Measurements from ENCODE around the gene TCF3. TPM values are rescaled to one million over a fixed set of nuclear protein-coding genes. Genes with fewer than 3 reads are reported as not detected.
A peak's percentile ranks its signal among the peaks of the same experiment; 100 is the strongest.

TCF3 gene
- polyA plus RNA-seq, 2 donors: 23.1 to 27.1 TPM

GRCh38 chr19:1615156-1615765 lies 37.2 kb downstream of the TCF3 start:
- H3K4me1 ChIP-seq (ENCODE audit: control insufficient read depth in 2 of 2, insufficient read depth in 2 of 2, low read length in 1 of 2): no peaks in the 10 kb centered on the region
- peaks cover 7 to 61% of the 10 kb centered on the region in 2 donors for H3K36me3 ChIP-seq (ENCODE audit: control insufficient read depth in 2 of 2, insufficient read depth in 2 of 2, low read length in 1 of 2)
- WGBS, 2 donors: 91 to 95% methylated on average over 37 to 41 of the region's 41 CpGs
- H3K27me3 ChIP-seq (ENCODE audit: control insufficient read depth in 1 of 2, insufficient read depth in 2 of 2, low read length in 2 of 2): no peaks in the 10 kb centered on the region
- no peak overlapping the region for H3K27ac ChIP-seq (ENCODE audit: low read depth in 2 of 2, low read length in 1 of 2)
- no peak overlapping the region for H3K4me3 ChIP-seq (ENCODE audit: low read depth in 1 of 2, low read length in 2 of 2)
- H3K9me3 ChIP-seq (ENCODE audit: control insufficient read depth in 2 of 2, insufficient read depth in 1 of 2, low read depth in 1 of 2, low read length in 1 of 2): no peaks in the 10 kb centered on the region

GRCh38 chr19:1613808-1614570 lies 38.4 kb downstream of the TCF3 start:
- peaks cover 7 to 55% of the 10 kb centered on the region in 2 donors for H3K36me3 ChIP-seq (ENCODE audit: control insufficient read depth in 2 of 2, insufficient read depth in 2 of 2, low read length in 1 of 2)
- H3K27me3 ChIP-seq (ENCODE audit: control insufficient read depth in 1 of 2, insufficient read depth in 2 of 2, low read length in 2 of 2): no peaks in the 10 kb centered on the region
- no peak overlapping the region for H3K4me3 ChIP-seq (ENCODE audit: low read depth in 1 of 2, low read length in 2 of 2)
- 93% methylated on average over 32 of the region's 32 CpGs for WGBS, 2 donors
- H3K27ac ChIP-seq (ENCODE audit: low read depth in 2 of 2, low read length in 1 of 2): no peak overlapping the region
- H3K9me3 ChIP-seq (ENCODE audit: control insufficient read depth in 2 of 2, insufficient read depth in 1 of 2, low read depth in 1 of 2, low read length in 1 of 2): no peaks in the 10 kb centered on the region
- no peaks in the 10 kb centered on the region for H3K4me1 ChIP-seq (ENCODE audit: control insufficient read depth in 2 of 2, insufficient read depth in 2 of 2, low read length in 1 of 2)

GRCh38 chr19:1613146-1613545 lies 39.3 kb downstream of the TCF3 start:
- peaks cover 7 to 51% of the 10 kb centered on the region in 2 donors for H3K36me3 ChIP-seq (ENCODE audit: control insufficient read depth in 2 of 2, insufficient read depth in 2 of 2, low read length in 1 of 2)
- no peaks in the 10 kb centered on the region for H3K27me3 ChIP-seq (ENCODE audit: control insufficient read depth in 1 of 2, insufficient read depth in 2 of 2, low read length in 2 of 2)
- no peaks in the 10 kb centered on the region for H3K4me1 ChIP-seq (ENCODE audit: control insufficient read depth in 2 of 2, insufficient read depth in 2 of 2, low read length in 1 of 2)
- no peak overlapping the region for H3K27ac ChIP-seq (ENCODE audit: low read depth in 2 of 2, low read length in 1 of 2)
- H3K9me3 ChIP-seq (ENCODE audit: control insufficient read depth in 2 of 2, insufficient read depth in 1 of 2, low read depth in 1 of 2, low read length in 1 of 2): no peaks in the 10 kb centered on the region
- no peak overlapping the region for H3K4me3 ChIP-seq (ENCODE audit: low read depth in 1 of 2, low read length in 2 of 2)
- 80 to 82% methylated on average over 9 of the region's 9 CpGs for WGBS, 2 donors

- WGBS, 2 donors: 93% methylated on average over 39 of the region's 39 CpGs
- Histone ChIP-seq H3K27me3 (ENCODE audit: control insufficient read depth in 1 of 2, insufficient read depth in 2 of 2, low read length in 2 of 2) (no peaks in the 10 kb centered on the region), H3K36me3 (ENCODE audit: control insufficient read depth in 2 of 2, insufficient read depth in 2 of 2, low read length in 1 of 2) (peaks cover 7 to 50% of the 10 kb centered on the region in 2 donors), H3K27ac (ENCODE audit: low read depth in 2 of 2, low read length in 1 of 2) (no peak overlapping the region), H3K9me3 (ENCODE audit: control insufficient read depth in 2 of 2, insufficient read depth in 1 of 2, low read depth in 1 of 2, low read length in 1 of 2) (no peaks in the 10 kb centered on the region), H3K4me3 (ENCODE audit: low read depth in 1 of 2, low read length in 2 of 2) (no peak overlapping the region), H3K4me1 (ENCODE audit: control insufficient read depth in 2 of 2, insufficient read depth in 2 of 2, low read length in 1 of 2) (no peaks in the 10 kb centered on the region)
These were observed 40.0 kb downstream of the TCF3 start for GRCh38 chr19:1612114-1613086.

- Histone ChIP-seq H3K4me1 (ENCODE audit: control insufficient read depth in 2 of 2, insufficient read depth in 2 of 2, low read length in 1 of 2) (peaks cover 0 to under 1% of the 10 kb centered on the region in 2 donors), H3K4me3 (ENCODE audit: low read depth in 1 of 2, low read length in 2 of 2) (no peak overlapping the region), H3K9me3 (ENCODE audit: control insufficient read depth in 2 of 2, insufficient read depth in 1 of 2, low read depth in 1 of 2, low read length in 1 of 2) (no peaks in the 10 kb centered on the region), H3K27me3 (ENCODE audit: control insufficient read depth in 1 of 2, insufficient read depth in 2 of 2, low read length in 2 of 2) (no peaks in the 10 kb centered on the region), H3K27ac (ENCODE audit: low read depth in 2 of 2, low read length in 1 of 2) (no peak overlapping the region), H3K36me3 (ENCODE audit: control insufficient read depth in 2 of 2, insufficient read depth in 2 of 2, low read length in 1 of 2) (peaks cover 7 to 46% of the 10 kb centered on the region in 2 donors)
- WGBS, 2 donors: 90 to 93% methylated on average over 15 of the region's 15 CpGs
These were observed 41.1 kb downstream of the TCF3 start for GRCh38 chr19:1611353-1611752.

GRCh38 chr19:1610579-1610978 lies 41.8 kb downstream of the TCF3 start:
- Histone ChIP-seq H3K27me3 (ENCODE audit: control insufficient read depth in 1 of 2, insufficient read depth in 2 of 2, low read length in 2 of 2) (no peaks in the 10 kb centered on the region), H3K4me1 (ENCODE audit: control insufficient read depth in 2 of 2, insufficient read depth in 2 of 2, low read length in 1 of 2) (peaks cover 0 to 8% of the 10 kb centered on the region in 2 donors), H3K9me3 (ENCODE audit: control insufficient read depth in 2 of 2, insufficient read depth in 1 of 2, low read depth in 1 of 2, low read length in 1 of 2) (no peaks in the 10 kb centered on the region), H3K4me3 (ENCODE audit: low read depth in 1 of 2, low read length in 2 of 2) (no peak overlapping the region), H3K27ac (ENCODE audit: low read depth in 2 of 2, low read length in 1 of 2) (no peak overlapping the region), H3K36me3 (ENCODE audit: control insufficient read depth in 2 of 2, insufficient read depth in 2 of 2, low read length in 1 of 2) (peaks cover 7 to 44% of the 10 kb centered on the region in 2 donors)
- 71 to 78% methylated on average over 10 to 11 of the region's 11 CpGs for WGBS, 2 donors

- H3K36me3 ChIP-seq (ENCODE audit: control insufficient read depth in 2 of 2, insufficient read depth in 2 of 2, low read length in 1 of 2): peaks cover 7 to 37% of the 10 kb centered on the region in 2 donors
- no peaks in the 10 kb centered on the region for H3K27me3 ChIP-seq (ENCODE audit: control insufficient read depth in 1 of 2, insufficient read depth in 2 of 2, low read length in 2 of 2)
- H3K4me1 ChIP-seq (ENCODE audit: control insufficient read depth in 2 of 2, insufficient read depth in 2 of 2, low read length in 1 of 2): peaks cover 0 to 9% of the 10 kb centered on the region in 2 donors
These were observed 42.5 kb downstream of the TCF3 start for GRCh38 chr19:1609680-1610474.

GRCh38 chr19:1609103-1609396 lies 43.4 kb downstream of the TCF3 start:
- WGBS, 2 donors: 42% methylated on average over 10 of the region's 10 CpGs
- Histone ChIP-seq H3K36me3 (ENCODE audit: control insufficient read depth in 2 of 2, insufficient read depth in 2 of 2, low read length in 1 of 2) (peaks cover 0 to 30% of the 10 kb centered on the region in 2 donors), H3K4me3 (ENCODE audit: low read depth in 1 of 2, low read length in 2 of 2) (no peak overlapping the region), H3K27ac (ENCODE audit: low read depth in 2 of 2, low read length in 1 of 2) (peak overlapping the region; percentile 34 to 38), H3K27me3 (ENCODE audit: control insufficient read depth in 1 of 2, insufficient read depth in 2 of 2, low read length in 2 of 2) (no peaks in the 10 kb centered on the region), H3K4me1 (ENCODE audit: control insufficient read depth in 2 of 2, insufficient read depth in 2 of 2, low read length in 1 of 2) (peaks cover 0 to 10% of the 10 kb centered on the region in 2 donors), H3K9me3 (ENCODE audit: control insufficient read depth in 2 of 2, insufficient read depth in 1 of 2, low read depth in 1 of 2, low read length in 1 of 2) (no peaks in the 10 kb centered on the region)

More at GRCh38 chr19:1609680-1610474, 42.5 kb downstream of the TCF3 start:
- Histone ChIP-seq H3K9me3 (ENCODE audit: control insufficient read depth in 2 of 2, insufficient read depth in 1 of 2, low read depth in 1 of 2, low read length in 1 of 2) (no peaks in the 10 kb centered on the region), H3K4me3 (ENCODE audit: low read depth in 1 of 2, low read length in 2 of 2) (no peak overlapping the region), H3K27ac (ENCODE audit: low read depth in 2 of 2, low read length in 1 of 2) (no peak overlapping the region)
- 90% methylated on average over 16 of the region's 16 CpGs for WGBS, 2 donors

Data from esophagus (tissue), 2 donors.